HT-29 (cell line): Measurements from ENCODE around the gene CRACDL. TPM values are rescaled to one million over a fixed set of nuclear protein-coding genes. Genes with fewer than 3 reads are reported as not detected.

Experiments used
- DNase-seq: peaks from one replicate; pipeline ENCODE4 v3.0.0-alpha.2; 2015; ENCODE audit warnings: low spot score
- small RNA-seq: library from RNA; depleted of rRNA; stranded (forward); fragments of <200 nt; gene quantifications from one replicate; pipeline ENCODE3, GENCODE V24; 2014
- total RNA-seq: library from RNA; depleted of rRNA; stranded (reverse); fragments of >200 nt; shearing (Covaris generic); gene quantifications from 2 replicates; pipeline ENCODE4 v1.2.3, GENCODE V29; 2014; rRNA removed

The CRACDL gene
- total RNA-seq, 1 experiment from 2014 or later: 7.6 TPM

- DNase-seq: no peak
Observed at GRCh38 chr2:98751748-98752147, 184.3 kb downstream of the CRACDL start.

- no peak for DNase-seq
Observed at GRCh38 chr2:98750593-98751282, 185.3 kb downstream of the CRACDL start.

- DNase-seq: no peak
Observed at GRCh38 chr2:98749066-98749450, 187.0 kb downstream of the CRACDL start.

- DNase-seq: no peak
Observed at GRCh38 chr2:98748292-98749065, 187.5 kb downstream of the CRACDL start.

GRCh38 chr2:98747888-98748287 is 188.1 kb downstream of the CRACDL start:
- DNase-seq: no peak

- no peak for DNase-seq
Observed at GRCh38 chr2:98746426-98746825, 189.6 kb downstream of the CRACDL start.

GRCh38 chr2:98744595-98744994 is 191.4 kb downstream of the CRACDL start:
- DNase-seq: no peak

Small RNA genes within 50 kb of the gene (small RNA-seq; reads per million reads assigned to genes)
- gene RNU4-84P (not detected), gene RNU7-46P (not detected)

Other genes with a start within 250 kb of the CRACDL start
- 0.91 and 3.1 TPM in 2 replicates for gene MGAT4A, start 205.1 kb downstream of the CRACDL start, total RNA-seq
- 4.6 and 4.9 TPM in 2 replicates for gene C2orf15, start 205.5 kb upstream of the CRACDL start, total RNA-seq
- gene TSGA10, start 218.7 kb upstream of the CRACDL start, total RNA-seq: 5.5 and 8.4 TPM in 2 replicates
- gene LIPT1, start 218.7 kb upstream of the CRACDL start, total RNA-seq: 2.8 and 6.4 TPM in 2 replicates
- gene MITD1, start 244.8 kb upstream of the CRACDL start, total RNA-seq: 14.5 and 15.5 TPM in 2 replicates
- 23.5 and 26.2 TPM in 2 replicates for gene MRPL30, start 245.0 kb upstream of the CRACDL start, total RNA-seq